H1 (cell line): Measurements from ENCODE around the gene ANXA6.

ENCODE experiments used
- BACH1 ChIP-seq: IDR thresholded peaks from 2 replicates; pipeline ENCODE4 v1.6.1; 2012; ENCODE audit warnings: low read length, improper control_type of control experiment
- BRCA1 ChIP-seq: IDR thresholded peaks from 2 replicates; pipeline ENCODE4 v1.6.1; 2012; ENCODE audit warnings: low read depth, low read length, improper control_type of control experiment
- CTCF ChIP-seq, 3 experiments: IDR thresholded peaks; 1 replicate in 2 of 3; 2 replicates in 1 of 3; pipeline versions ENCODE4 v1.5.1 to v1.6.1; 2011; ENCODE audit warnings: low read length in 3 of 3, mild to moderate bottlenecking in 3 of 3, inconsistent platforms in 2 of 3, low read depth in 1 of 3, moderate library complexity in 1 of 3; ENCODE audit not compliant: insufficient read depth in 1 of 3; ENCODE audit errors: control extremely low read depth in 1 of 3
- EP300 ChIP-seq, 2 experiments: IDR thresholded peaks; 1 replicate in 1 of 2; 2 replicates in 1 of 2; pipeline ENCODE4 v1.6.1; 2011 to 2012; ENCODE audit warnings: low read depth in 2 of 2, low read length in 2 of 2, mild to moderate bottlenecking in 2 of 2, borderline replicate concordance in 1 of 2, inconsistent platforms in 1 of 2, moderate library complexity in 1 of 2
- EZH2 ChIP-seq: fragments of 200-600 bp; sonication (generic); IDR thresholded peaks from 2 replicates; pipeline ENCODE4 v1.7.1; 2012; ENCODE audit warnings: low read depth, mild to moderate bottlenecking, moderate library complexity, low read length, inconsistent platforms; ENCODE audit not compliant: severe bottlenecking
- GTF2F1 ChIP-seq: IDR thresholded peaks from 2 replicates; pipeline ENCODE4 v1.6.1; 2012; ENCODE audit warnings: low read depth, low read length, improper control_type of control experiment, borderline replicate concordance
- MAX ChIP-seq: IDR thresholded peaks from 2 replicates; pipeline ENCODE4 v1.6.1; 2012; ENCODE audit warnings: inconsistent platforms
- POLR2AphosphoS5 ChIP-seq: IDR thresholded peaks from 2 replicates; pipeline ENCODE4 v1.6.1; 2011; ENCODE audit warnings: low read depth, low read length
- SAP30 ChIP-seq: fragments of 300-600 bp; sonication (generic); IDR thresholded peaks from 2 replicates; pipeline ENCODE4 v1.7.1; 2012; ENCODE audit warnings: low read length, moderate library complexity, mild to moderate bottlenecking, inconsistent platforms; ENCODE audit not compliant: insufficient read depth, insufficient replicate concordance
- TBP ChIP-seq: IDR thresholded peaks from 2 replicates; pipeline ENCODE4 v1.6.1; 2011; ENCODE audit warnings: low read depth, low read length, improper control_type of control experiment
- TEAD4 ChIP-seq: IDR thresholded peaks from 2 replicates; pipeline ENCODE4 v1.6.1; 2012; ENCODE audit warnings: low read depth, low read length, inconsistent platforms, mixed read lengths
- YY1 ChIP-seq: IDR thresholded peaks from 2 replicates; pipeline ENCODE4 v1.6.1; 2011; ENCODE audit warnings: low read depth, mild to moderate bottlenecking, low read length

GRCh38 chr5:151181818-151182523 lies 24.4 kb upstream of the ANXA6 start:
- TF ChIP-seq BRCA1 (no peak), EP300 (IDR thresholded peaks at IDR 0.05; ENCODE audit: borderline replicate concordance in 1 of 2, low read depth in 2 of 2, low read length in 2 of 2) (no peak), CTCF (IDR thresholded peaks at IDR 0.05; ENCODE audit: control extremely low read depth in 1 of 3, insufficient read depth in 1 of 3, low read depth in 1 of 3, low read length in 3 of 3) (no peak), YY1 (no peak), TEAD4 (no peak), MAX (no peak), GTF2F1 (no peak), POLR2AphosphoS5 (no peak), TBP (no peak), SAP30 (no peak), BACH1 (no peak), EZH2 (no peak)
